Endothelial cell of umbilical vein (primary cell): Measurements from ENCODE around the gene FMN1. TPM values are rescaled to one million over a fixed set of nuclear protein-coding genes. Genes with fewer than 3 reads are reported as not detected.

Experiments
- BruUV-seq: library from RNA; stranded (reverse); fragments of 400-500 nt; replicated peaks from 2 replicates; lab custom pipeline; 2021; lab: Mats Ljungman, UMichigan
- CTCF ChIA-PET: fragments of 300-600, 350-600 bp; sonication (Branson Sonifier 250); formaldehyde crosslinking; loops from one replicate; lab custom pipeline; 2021; ENCODE audit warnings: antibody characterized with exemption, inconsistent platforms; lab: Charles Lee
- POLR2A ChIA-PET: fragments of 300-600, 350-600 bp; sonication (Branson Sonifier 250); formaldehyde crosslinking; loops from one replicate; lab custom pipeline; 2021; ENCODE audit warnings: antibody characterized with exemption, inconsistent platforms; lab: Charles Lee
- DNase-seq: peaks from one replicate; pipeline ENCODE4 v3.0.0-alpha.2; 2011; ENCODE audit warnings: low read depth, low spot score
- FAIRE-seq: peaks from 2 replicates; lab custom pipeline; 2011; peaks lifted over from hg19 to GRCh38; lab: Jason Lieb, UNC
- H2AFZ ChIP-seq: 2 replicates; pipeline ENCODE4 v1.6.0; 2012; ENCODE audit warnings: low read depth, low read length, control low read depth, inconsistent platforms
- H3K27ac ChIP-seq: 2 replicates; pipeline ENCODE4 v1.5.1; 2011; ENCODE audit warnings: low read depth, mild to moderate bottlenecking, control low read depth, low read length, moderate library complexity; ENCODE audit not compliant: insufficient read depth
- H3K27me3 ChIP-seq, 2 experiments: 2 replicates each; pipeline versions ENCODE4 v1.6.0 to v1.6.1; 2011; ENCODE audit warnings: low read length in 2 of 2, mixed read lengths in 1 of 2; ENCODE audit not compliant: control insufficient read depth in 2 of 2, insufficient read depth in 2 of 2
- H3K36me3 ChIP-seq, 2 experiments: 2 replicates in 1 of 2; 3 replicates in 1 of 2; pipeline ENCODE4 v1.5.1; 2011; ENCODE audit warnings: low read length in 2 of 2, mild to moderate bottlenecking in 1 of 2, moderate library complexity in 1 of 2; ENCODE audit not compliant: control insufficient read depth in 2 of 2, insufficient read depth in 2 of 2; ENCODE audit errors: extremely low read depth in 1 of 2
- H3K4me1 ChIP-seq: 3 replicates; pipeline ENCODE4 v1.5.1; 2011; ENCODE audit warnings: mild to moderate bottlenecking, low read length; ENCODE audit not compliant: control insufficient read depth, insufficient read depth; ENCODE audit errors: extremely low read depth
- H3K4me2 ChIP-seq: 2 replicates; pipeline ENCODE4 v1.6.1; 2011; ENCODE audit warnings: low read length, control low read depth, mixed read lengths; ENCODE audit not compliant: insufficient read depth
- H3K4me3 ChIP-seq, 3 experiments: fragments of 200-600 bp in 1 of 3; sonication (generic), shearing (Covaris generic) in 1 of 3; replicated peaks in 1 of 3; 2 replicates each; pipeline ENCODE4 v1.5.1; 2011 to 2016; ENCODE audit warnings: control low read depth in 3 of 3, low read length in 3 of 3, mild to moderate bottlenecking in 2 of 3, inconsistent platforms in 1 of 3, low read depth in 1 of 3, moderate library complexity in 1 of 3; ENCODE audit not compliant: insufficient read depth in 1 of 3
- H3K79me2 ChIP-seq: 2 replicates; pipeline ENCODE4 v1.6.0; 2012; ENCODE audit warnings: low read length, inconsistent platforms; ENCODE audit not compliant: control insufficient read depth, insufficient read depth
- H3K9ac ChIP-seq: replicated peaks from 2 replicates; pipeline ENCODE3; 2011; ENCODE audit warnings: low read length, control low read depth; ENCODE audit not compliant: insufficient read depth; ENCODE audit errors: extremely low read depth
- H3K9me1 ChIP-seq: replicated peaks from 3 replicates; pipeline ENCODE4 v1.6.0; 2011; ENCODE audit warnings: mild to moderate bottlenecking, low read length; ENCODE audit not compliant: control insufficient read depth, insufficient read depth; ENCODE audit errors: extremely low read depth
- H3K9me3 ChIP-seq: replicated peaks from 2 replicates; pipeline ENCODE4 v1.5.1; 2012; ENCODE audit warnings: low read length, inconsistent platforms; ENCODE audit not compliant: control insufficient read depth, insufficient read depth
- H4K20me1 ChIP-seq: replicated peaks from 2 replicates; pipeline ENCODE3; 2011; ENCODE audit warnings: mild to moderate bottlenecking, low read length; ENCODE audit not compliant: control insufficient read depth, insufficient read depth; ENCODE audit errors: extremely low read depth
- JUN ChIP-seq: IDR thresholded peaks from 2 replicates; pipeline ENCODE4 v1.6.1; 2011; ENCODE audit warnings: borderline replicate concordance, low read depth; ENCODE audit not compliant: insufficient read length, insufficient read depth
- POLR2AphosphoS5 ChIP-seq: IDR thresholded peaks from 2 replicates; pipeline ENCODE4 v1.6.1; 2012; ENCODE audit warnings: low read depth, mild to moderate bottlenecking, control low read depth, low read length, moderate library complexity; ENCODE audit not compliant: insufficient read depth
- dilution Hi-C: fragments of 300-500 bp; cut with MboI; formaldehyde crosslinking; loops from one replicate; pipeline ENCODE4 v1.15.0; 2019; ENCODE audit warnings: low sequenced_read_pairs; ENCODE audit not compliant: extremely low pct_ligation_motif_present
- intact Hi-C: fragments of 100-400 bp; cut with micrococcal nuclease; formaldehyde crosslinking; loops from one replicate; pipeline ENCODE4 v1.10.0; 2022
- polyA plus RNA-seq, 4 experiments: library from polyadenylated mRNA; depleted of rRNA in 3 of 4; stranded (reverse) in 3 of 4; unstranded in 1 of 4; fragments of >200 nt; gene quantifications; 2 replicates each; pipeline versions ENCODE4 v1.2.1 to v1.2.3, GENCODE V29; 2011 to 2012; ENCODE audit warnings: missing spikeins in 1 of 4
- total RNA-seq: library from RNA; stranded (reverse); gene quantifications from 2 replicates; pipeline ENCODE4 v1.2.3, GENCODE V29; 2021
- TF ChIP-seq, protein P1 (sequence below), 2 donors: IDR thresholded peaks; 1 replicate in 1 of 2; 2 replicates in 1 of 2; pipeline ENCODE4 v1.5.1; 2011; ENCODE audit warnings: low read length in 2 of 2, mild to moderate bottlenecking in 2 of 2, moderate library complexity in 2 of 2, control low read depth in 1 of 2, inconsistent platforms in 1 of 2, low read depth in 1 of 2; ENCODE audit not compliant: insufficient read depth in 1 of 2; ENCODE audit errors: extremely low read depth in 1 of 2
- TF ChIP-seq, protein P2 (sequence below): IDR thresholded peaks from 2 replicates; pipeline ENCODE4 v1.6.1; 2011; ENCODE audit not compliant: insufficient read depth, insufficient read length

FMN1 gene
- total and polyA plus RNA-seq, 2 donors (not counting 3 experiments of a cell fraction or from before 2014, with no cell fraction given): 0.01 to 0.29 TPM

DNA sequence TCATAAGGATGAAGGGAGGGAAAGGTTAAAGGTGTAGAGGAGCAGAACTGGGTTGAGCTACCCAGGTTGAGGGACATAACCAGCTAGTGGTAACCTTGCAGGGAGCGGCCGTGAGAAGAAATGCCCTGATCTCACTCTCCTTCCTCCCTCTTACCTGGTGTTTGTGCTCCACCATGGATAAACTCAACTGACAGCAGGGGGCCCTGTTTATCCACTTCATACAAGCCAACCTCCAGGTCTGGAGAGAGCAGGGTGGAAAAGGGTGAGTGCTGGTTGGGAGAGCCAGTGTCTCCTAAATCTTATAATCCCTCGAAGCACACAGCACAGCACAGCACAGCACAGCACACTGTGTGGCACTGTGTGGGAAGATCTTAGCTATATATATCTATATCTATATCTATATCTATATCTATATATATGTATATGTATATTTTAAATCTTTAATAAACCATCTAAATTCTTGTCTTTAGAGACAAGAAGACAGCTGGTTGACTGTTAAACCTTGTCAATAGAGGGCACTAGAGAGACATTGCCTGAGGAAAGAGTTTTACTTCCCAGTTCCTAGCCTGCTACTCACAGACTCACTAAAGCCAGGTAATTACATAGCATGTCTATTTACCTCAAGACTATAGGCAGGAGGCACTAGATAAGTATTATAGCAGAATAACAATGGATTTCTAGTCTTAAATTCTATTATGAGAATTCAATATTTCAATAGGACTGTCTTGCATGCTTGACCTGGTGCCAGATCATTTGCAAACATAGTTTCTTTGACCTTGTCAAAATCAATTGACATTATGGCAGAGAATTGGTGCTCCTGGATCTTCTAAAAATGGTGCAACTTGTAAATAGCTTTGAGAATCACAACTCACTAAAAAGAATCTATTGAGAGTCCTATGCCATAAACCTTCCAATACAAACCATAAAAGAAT is 21.7 kb upstream of the FMN1 start:
- dilution Hi-C loops: no loop called here
- ChIA-PET CTCF (interaction anchor here (0.6 to 3.0 kb wide), 14 partner anchors 8 to 518 kb away, joined by 3 to 15 read pairs (median 4); no protein-coding TSS in a partner anchor), POLR2A (no interaction called here)
- H3K4me1 ChIP-seq: no peaks in the 10 kb centered on the region
- H3K9me1 ChIP-seq: no peaks in the 10 kb centered on the region
- no TSS peak for BruUV-seq
- no peak overlapping the region for H3K4me3 ChIP-seq
- DNase-seq (peak; percentile 31), FAIRE-seq (peak; percentile 37)
- H4K20me1 ChIP-seq: no peaks in the 10 kb centered on the region
- H2AFZ ChIP-seq: no peak overlapping the region
- no peak overlapping the region for H3K9ac ChIP-seq
- TF ChIP-seq, protein P1, sequence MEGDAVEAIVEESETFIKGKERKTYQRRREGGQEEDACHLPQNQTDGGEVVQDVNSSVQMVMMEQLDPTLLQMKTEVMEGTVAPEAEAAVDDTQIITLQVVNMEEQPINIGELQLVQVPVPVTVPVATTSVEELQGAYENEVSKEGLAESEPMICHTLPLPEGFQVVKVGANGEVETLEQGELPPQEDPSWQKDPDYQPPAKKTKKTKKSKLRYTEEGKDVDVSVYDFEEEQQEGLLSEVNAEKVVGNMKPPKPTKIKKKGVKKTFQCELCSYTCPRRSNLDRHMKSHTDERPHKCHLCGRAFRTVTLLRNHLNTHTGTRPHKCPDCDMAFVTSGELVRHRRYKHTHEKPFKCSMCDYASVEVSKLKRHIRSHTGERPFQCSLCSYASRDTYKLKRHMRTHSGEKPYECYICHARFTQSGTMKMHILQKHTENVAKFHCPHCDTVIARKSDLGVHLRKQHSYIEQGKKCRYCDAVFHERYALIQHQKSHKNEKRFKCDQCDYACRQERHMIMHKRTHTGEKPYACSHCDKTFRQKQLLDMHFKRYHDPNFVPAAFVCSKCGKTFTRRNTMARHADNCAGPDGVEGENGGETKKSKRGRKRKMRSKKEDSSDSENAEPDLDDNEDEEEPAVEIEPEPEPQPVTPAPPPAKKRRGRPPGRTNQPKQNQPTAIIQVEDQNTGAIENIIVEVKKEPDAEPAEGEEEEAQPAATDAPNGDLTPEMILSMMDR (IDR thresholded peaks at IDR 0.05; ENCODE audit: extremely low read depth in 1 of 2, insufficient read depth in 1 of 2, low read depth in 1 of 2, low read length in 2 of 2): peak; percentile 20 to 51
- TF ChIP-seq JUN: no peak
- TF ChIP-seq POLR2AphosphoS5: no peak
- TF ChIP-seq, protein P2, sequence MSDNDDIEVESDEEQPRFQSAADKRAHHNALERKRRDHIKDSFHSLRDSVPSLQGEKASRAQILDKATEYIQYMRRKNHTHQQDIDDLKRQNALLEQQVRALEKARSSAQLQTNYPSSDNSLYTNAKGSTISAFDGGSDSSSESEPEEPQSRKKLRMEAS: no peak
- H3K9me3 ChIP-seq: no peaks in the 10 kb centered on the region
- H3K27ac ChIP-seq: no peak overlapping the region
- H3K36me3 ChIP-seq: no peaks in the 10 kb centered on the region
- intact Hi-C loops: loop anchor here (10.0 kb wide), 1 partner anchor 131 kb away; no protein-coding TSS in a partner anchor
- H3K27me3 ChIP-seq: no peaks in the 10 kb centered on the region
- H3K79me2 ChIP-seq: no peaks in the 10 kb centered on the region
- H3K4me2 ChIP-seq: no peak overlapping the region
